HuH-7 (cell line): ENCODE data around the gene EEF2KMT.
"Not testable (repeated sequence)": the region's sequence is repeated elsewhere in the genome, so short reads cannot be mapped to it uniquely, and the experiment has no call there.

Experiments
- DNase-seq: peaks from one replicate; pipeline ENCODE4 v3.0.0; 2011; ENCODE audit warnings: low spot score

EEF2KMT gene

GRCh38 chr16:5097470-5098220, at the start of gene EEF2KMT:
EEF2KMT (minus strand) TSS chr16:5097795; CDS start chr16:5097739, 56 bp downstream.
- peak; percentile 67 for DNase-seq

DNA sequence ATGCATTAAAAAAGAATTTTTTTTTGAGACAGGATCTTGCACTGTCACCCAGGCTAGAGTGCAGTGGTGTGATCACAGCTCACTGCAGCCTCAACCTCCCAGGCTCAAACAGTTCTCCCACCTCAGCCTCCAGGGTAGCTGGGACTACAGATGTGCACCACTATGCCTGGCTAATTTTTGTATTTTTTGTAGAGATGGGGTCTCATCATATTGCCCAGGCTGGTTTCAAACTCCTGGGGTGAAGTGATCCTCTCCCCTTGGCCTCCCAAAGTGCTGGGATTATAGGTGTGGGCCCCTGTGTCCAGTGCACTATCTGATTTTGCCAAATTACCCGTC, 47.0 kb upstream of the EEF2KMT start:
- not testable (repeated sequence) for DNase-seq

- peak; percentile 6 for DNase-seq
Observed at GRCh38 chr16:5143761-5144620, 46.4 kb upstream of the EEF2KMT start.

GRCh38 chr16:5140151-5140550, 42.6 kb upstream of the EEF2KMT start:
- DNase-seq: not testable (repeated sequence)

GRCh38 chr16:5134739-5135452, 37.3 kb upstream of the EEF2KMT start:
- not testable (repeated sequence) for DNase-seq

DNA sequence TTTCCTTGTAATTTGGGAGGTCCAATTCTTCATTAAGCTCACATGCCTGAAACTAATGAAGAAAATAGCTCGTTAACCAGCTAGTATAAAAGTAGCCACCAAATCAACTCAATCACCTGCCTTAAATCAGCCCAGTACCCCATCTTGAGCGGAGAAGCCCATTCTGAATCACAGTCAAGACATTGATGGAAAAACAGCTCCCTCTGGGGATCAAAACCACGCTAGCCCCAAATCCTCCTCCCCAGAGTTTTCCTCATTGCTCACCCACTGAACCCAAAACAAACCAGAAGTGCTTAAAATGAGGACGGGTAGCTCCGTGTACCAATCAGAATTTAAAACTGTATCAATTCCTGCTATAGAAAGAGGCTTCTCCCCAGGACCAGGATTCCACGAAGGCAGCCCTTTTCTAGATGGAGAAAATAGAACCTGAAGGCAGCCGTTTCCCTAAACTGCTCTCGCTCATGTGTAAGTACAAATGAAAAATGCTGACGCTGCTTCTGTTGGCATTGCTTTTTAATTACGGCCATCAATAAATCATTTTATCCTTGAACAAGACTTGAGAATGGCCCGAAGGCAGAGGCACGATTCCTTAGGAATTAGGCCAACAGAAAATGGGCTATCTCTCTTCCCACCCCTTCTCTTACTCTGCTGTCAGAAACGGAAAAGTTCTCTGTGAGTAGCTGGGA, 35.5 kb upstream of the EEF2KMT start:
- not testable (repeated sequence) for DNase-seq

GRCh38 chr16:5131467-5132004, 33.9 kb upstream of the EEF2KMT start:
- not testable (repeated sequence) for DNase-seq

GRCh38 chr16:5117300-5118087, 19.9 kb upstream of the EEF2KMT start:
- DNase-seq: not testable (repeated sequence)

- not testable (repeated sequence) for DNase-seq
Observed at GRCh38 chr16:5116780-5117295, 19.2 kb upstream of the EEF2KMT start.

DNA sequence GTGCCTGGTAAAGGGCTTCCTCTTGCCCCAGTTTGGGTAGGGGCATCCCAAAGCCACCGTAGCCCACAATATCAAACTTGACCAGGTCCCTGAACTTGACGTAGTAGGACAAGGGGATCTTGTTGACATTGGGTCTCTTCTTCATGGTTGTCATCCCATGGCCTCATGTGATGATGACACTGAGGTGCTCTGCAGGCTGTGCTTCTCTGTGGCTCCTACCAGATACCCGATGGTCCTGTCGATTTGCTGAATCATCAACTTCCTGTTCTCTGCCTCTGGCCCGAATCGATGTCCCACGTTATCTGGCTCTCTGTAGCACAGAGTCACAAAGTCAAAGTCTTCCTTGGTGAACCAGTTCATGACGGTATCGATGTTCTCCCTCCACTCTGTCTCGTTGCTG, 13.3 kb upstream of the EEF2KMT start:
- DNase-seq: not testable (repeated sequence)

- DNase-seq: no peak
Observed at GRCh38 chr16:5108505-5109158, 11.0 kb upstream of the EEF2KMT start.

GRCh38 chr16:5105039-5105438, 7.4 kb upstream of the EEF2KMT start:
- DNase-seq: not testable (repeated sequence)

GRCh38 chr16:5103296-5104032, 5.9 kb upstream of the EEF2KMT start:
- not testable (repeated sequence) for DNase-seq

DNA sequence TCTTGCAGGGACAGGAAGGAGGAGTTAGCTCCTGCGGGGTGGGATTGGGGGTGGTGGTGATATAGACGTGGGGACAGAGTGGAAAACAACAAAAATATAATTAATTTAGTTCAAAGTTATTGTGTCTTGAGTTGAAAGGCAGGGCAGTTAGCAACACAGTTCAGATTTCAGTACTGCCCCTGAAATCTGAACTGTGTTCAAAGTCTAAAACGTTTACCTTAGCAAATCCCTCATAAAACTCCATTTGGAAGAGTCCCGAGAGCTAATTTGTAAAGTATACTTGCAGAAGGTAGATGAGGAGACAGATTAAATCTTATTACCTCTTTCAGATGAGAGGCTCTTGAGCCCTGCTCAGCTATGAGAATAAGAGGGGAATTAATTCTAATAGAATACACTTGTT, 1.6 kb upstream of the EEF2KMT start:
- DNase-seq: not testable (repeated sequence)

DNA sequence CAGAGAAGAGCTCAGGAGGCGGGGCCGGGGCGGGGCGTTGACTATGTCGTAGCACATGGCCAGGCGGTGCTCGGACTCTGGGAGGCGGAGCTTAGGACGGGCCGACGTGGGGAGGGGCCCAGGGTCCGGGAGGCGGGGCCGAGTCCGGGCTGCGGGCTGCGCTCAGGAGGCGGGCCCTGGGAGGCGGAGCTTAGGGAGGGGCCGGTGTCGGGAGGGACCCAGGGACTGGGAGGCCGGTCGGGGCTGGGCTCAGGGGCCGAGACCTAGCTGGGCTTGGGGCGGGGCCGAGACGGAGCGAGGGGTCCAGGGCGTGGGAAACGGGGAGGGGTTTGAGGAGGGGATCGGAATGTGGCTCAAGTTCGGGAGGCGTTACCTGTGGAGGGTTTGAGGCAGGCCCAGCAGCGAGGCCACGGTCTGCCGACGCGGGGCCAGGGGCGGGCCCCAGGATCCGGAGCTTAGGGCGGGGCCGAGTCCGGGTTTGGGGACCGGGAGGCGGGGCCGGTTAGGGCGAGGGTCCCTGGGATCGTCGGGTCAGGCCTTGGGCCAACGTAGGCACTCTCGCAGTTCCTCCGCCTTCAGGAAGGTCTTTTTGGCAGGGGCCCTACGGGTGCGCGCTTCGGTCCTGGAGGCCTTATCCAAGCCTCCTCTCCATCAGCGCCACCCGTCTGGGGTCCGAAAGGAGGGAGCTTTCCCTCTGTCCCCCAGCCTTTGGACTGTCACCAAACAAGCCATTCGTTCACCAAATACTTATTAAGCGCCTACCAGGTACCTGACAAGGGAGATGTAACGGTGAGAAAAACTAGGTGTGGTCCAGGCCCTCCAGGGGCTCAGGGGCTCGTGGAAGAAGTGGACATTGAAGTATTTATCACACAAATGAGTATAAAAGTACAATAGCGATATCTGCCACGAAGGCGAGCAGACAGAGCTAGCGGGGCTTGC, 895 bp upstream of the EEF2KMT start:
- peak; percentile 47 for DNase-seq

GRCh38 chr16:5097061-5097469, 530 bp downstream of the EEF2KMT start:
- not testable (repeated sequence) for DNase-seq

DNA sequence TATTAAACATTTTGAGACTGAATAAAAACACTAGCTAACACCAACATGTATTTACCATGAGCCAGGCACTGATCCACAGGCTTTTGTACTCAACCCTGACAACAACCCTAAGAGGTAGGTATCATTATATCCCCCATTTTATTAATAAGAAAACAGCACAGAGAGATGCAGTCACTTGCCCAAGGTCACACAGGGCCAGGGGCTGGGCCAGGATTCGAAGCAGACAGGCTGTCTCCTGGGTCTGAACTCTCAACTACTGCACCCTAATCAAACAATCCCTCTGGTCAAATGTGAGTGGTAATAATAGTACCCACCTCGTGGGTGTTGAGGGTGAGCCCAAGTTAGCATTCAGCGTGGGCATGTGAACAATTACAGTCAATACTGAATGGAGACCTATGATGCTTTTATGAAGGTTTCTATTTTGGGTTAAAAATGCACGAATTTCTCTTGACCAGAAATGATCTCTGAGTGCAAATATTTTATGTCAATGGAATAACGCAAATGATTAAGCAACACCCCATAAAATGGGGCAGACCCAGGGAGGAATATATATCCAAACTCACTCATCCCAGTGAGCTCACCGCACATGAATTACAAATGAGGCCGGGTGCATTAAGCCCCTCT, 1.0 kb downstream of the EEF2KMT start:
- not testable (repeated sequence) for DNase-seq
